PC-3 (cell line): Measurements from ENCODE around the gene USP9X. TPM values are rescaled to one million over a fixed set of nuclear protein-coding genes. Genes with fewer than 3 reads are reported as not detected.
A peak's percentile ranks its signal among the peaks of the same experiment; 100 is the strongest.
"Not testable (repeated sequence)": the region's sequence is repeated elsewhere in the genome, so short reads cannot be mapped to it uniquely, and the experiment has no call there.

Source experiments
- ATAC-seq: fragments of 200-7000 bp; cut with Tn5 transposase; 2 replicates; pipeline ENCODE4 v1.9.1; 2020; ENCODE audit warnings: mild to moderate bottlenecking, moderate library complexity
- BruUV-seq: library from RNA; stranded (reverse); fragments of 400-500 nt; replicated peaks from 2 replicates; lab custom pipeline; 2021; lab: Mats Ljungman, UMichigan
- CTCF ChIA-PET: fragments of 300-600 bp; sonication (Branson Sonifier 250); formaldehyde crosslinking; loops from one replicate; lab custom pipeline; 2022; ENCODE audit warnings: antibody characterized with exemption; lab: Charles Lee
- POLR2A ChIA-PET: fragments of 300-600 bp; sonication (Branson Sonifier 250); formaldehyde crosslinking; loops from one replicate; lab custom pipeline; 2022; ENCODE audit warnings: antibody characterized with exemption; ENCODE audit not compliant: unreplicated experiment; lab: Charles Lee
- DNase-seq: peaks from one replicate; pipeline ENCODE4 v3.0.0-alpha.2; 2015
- H2AFZ ChIP-seq: fragments of 300-600 bp; sonication (generic); 2 replicates; pipeline ENCODE4 v1.6.0; 2016; ENCODE audit warnings: antibody characterized with exemption, low read length
- H3F3A ChIP-seq: fragments of 300-600 bp; sonication (generic); one replicate; pipeline ENCODE4 v1.6.0; 2017; ENCODE audit warnings: antibody characterized with exemption, low read length, control low read depth, mild to moderate bottlenecking; ENCODE audit not compliant: unreplicated experiment
- H3K27ac ChIP-seq: fragments of 300-600 bp; sonication (generic); 2 replicates; pipeline ENCODE4 v1.5.1; 2016; ENCODE audit warnings: mild to moderate bottlenecking, low read length
- H3K27me3 ChIP-seq: fragments of 300-600 bp; sonication (generic); 2 replicates; pipeline ENCODE4 v1.6.1; 2016; ENCODE audit warnings: low read length, mixed read lengths
- H3K36me3 ChIP-seq: fragments of 300-600 bp; sonication (generic); 2 replicates; pipeline ENCODE4 v1.6.1; 2016; ENCODE audit warnings: low read depth, mixed run types, low read length, mixed read lengths
- H3K4me1 ChIP-seq: fragments of 300-600 bp; sonication (generic); 2 replicates; pipeline ENCODE4 v1.5.1; 2016; ENCODE audit warnings: low read length; ENCODE audit not compliant: insufficient read depth
- H3K4me2 ChIP-seq: fragments of 300-600 bp; sonication (generic); 2 replicates; pipeline ENCODE4 v1.6.0; 2016; ENCODE audit warnings: low read length
- H3K4me3 ChIP-seq: fragments of 300-600 bp; sonication (generic); 2 replicates; pipeline ENCODE4 v1.5.1; 2016; ENCODE audit warnings: mild to moderate bottlenecking, low read length, mixed read lengths
- H3K79me2 ChIP-seq: fragments of 300-600 bp; sonication (generic); 2 replicates; pipeline ENCODE4 v1.6.1; 2017; ENCODE audit warnings: low read length, mixed read lengths
- H3K9ac ChIP-seq: fragments of 300-600 bp; sonication (generic); 2 replicates; pipeline ENCODE4 v1.6.0; 2016; ENCODE audit warnings: mild to moderate bottlenecking, low read length
- H3K9me2 ChIP-seq: fragments of 300-600 bp; sonication (generic); replicated peaks from 2 replicates; pipeline ENCODE4 v1.6.1; 2016; ENCODE audit warnings: mixed run types, low read length, mixed read lengths
- H3K9me3 ChIP-seq: fragments of 300-600 bp; sonication (generic); 2 replicates; pipeline ENCODE4 v1.6.1; 2016; ENCODE audit warnings: low read length, mixed read lengths
- H4K20me1 ChIP-seq: fragments of 300-600 bp; sonication (generic); 2 replicates; pipeline ENCODE4 v1.6.1; 2016; ENCODE audit warnings: low read length, mixed read lengths
- EZH2 ChIP-seq: fragments of 300-600 bp; sonication (generic); IDR thresholded peaks from one replicate; pipeline ENCODE4 v1.6.1; 2017; ENCODE audit warnings: antibody characterized with exemption, mild to moderate bottlenecking, low read length; ENCODE audit not compliant: unreplicated experiment
- EZH2phosphoT487 ChIP-seq: fragments of 300-600 bp; sonication (generic); IDR thresholded peaks from 2 replicates; pipeline ENCODE4 v1.6.1; 2018; ENCODE audit warnings: mild to moderate bottlenecking, antibody characterized with exemption, low read length, borderline replicate concordance
- intact Hi-C: fragments of 100-400 bp; cut with micrococcal nuclease; formaldehyde crosslinking; loops from 2 replicates; pipeline ENCODE4 v1.9.0; 2023
- total RNA-seq: library from RNA; depleted of rRNA; stranded (reverse); fragments of >200 nt; gene quantifications from 2 replicates; pipeline ENCODE4 v1.2.3, GENCODE V29; 2014; rRNA removed
- TF ChIP-seq, protein P1 (sequence below): fragments of 300-600 bp; sonication (generic); conservative IDR thresholded peaks from 2 replicates; pipeline ENCODE4 v1.5.1; 2017; ENCODE audit warnings: antibody characterized with exemption, low read depth, mild to moderate bottlenecking, low read length

USP9X gene
- total RNA-seq, 1 experiment from 2014 or later, result 63.5 TPM

GRCh38 chrX:41276661-41277506 lies 191.6 kb downstream of the USP9X start:
- CTCF ChIA-PET, result interaction anchor here (0.6 kb wide), 1 partner anchor 14 kb away, joined by 3 read pairs; no protein-coding TSS in a partner anchor
- Histone ChIP-seq H3K27ac (no peak overlapping the region), H3K4me2 (peak overlapping the region; percentile 85), H4K20me1 (no peaks in the 10 kb centered on the region), H3K4me1 (peaks cover 7% of the 10 kb centered on the region; the same call in 1 of the 2 replicates), H3K27me3 (no peaks in the 10 kb centered on the region), H3K4me3 (peak overlapping the region; percentile 79), H3K79me2 (no peaks in the 10 kb centered on the region), H3K36me3 (no peaks in the 10 kb centered on the region), H3K9me3 (no peaks in the 10 kb centered on the region), H3K9me2 (no peaks in the 10 kb centered on the region), H3K9ac (peak overlapping the region; percentile 71), H2AFZ (peak overlapping the region; percentile 98), H3F3A (no peaks in the 10 kb centered on the region)
- POLR2A ChIA-PET, result interaction anchor here (0.7 kb wide), 1 partner anchor 633 kb away, joined by 3 read pairs; no protein-coding TSS in a partner anchor
- no TSS peak for BruUV-seq
- intact Hi-C loops, result loop anchor here (2.0 kb wide), 1 partner anchor 76 kb away; no protein-coding TSS in a partner anchor
- TF ChIP-seq, protein P1, sequence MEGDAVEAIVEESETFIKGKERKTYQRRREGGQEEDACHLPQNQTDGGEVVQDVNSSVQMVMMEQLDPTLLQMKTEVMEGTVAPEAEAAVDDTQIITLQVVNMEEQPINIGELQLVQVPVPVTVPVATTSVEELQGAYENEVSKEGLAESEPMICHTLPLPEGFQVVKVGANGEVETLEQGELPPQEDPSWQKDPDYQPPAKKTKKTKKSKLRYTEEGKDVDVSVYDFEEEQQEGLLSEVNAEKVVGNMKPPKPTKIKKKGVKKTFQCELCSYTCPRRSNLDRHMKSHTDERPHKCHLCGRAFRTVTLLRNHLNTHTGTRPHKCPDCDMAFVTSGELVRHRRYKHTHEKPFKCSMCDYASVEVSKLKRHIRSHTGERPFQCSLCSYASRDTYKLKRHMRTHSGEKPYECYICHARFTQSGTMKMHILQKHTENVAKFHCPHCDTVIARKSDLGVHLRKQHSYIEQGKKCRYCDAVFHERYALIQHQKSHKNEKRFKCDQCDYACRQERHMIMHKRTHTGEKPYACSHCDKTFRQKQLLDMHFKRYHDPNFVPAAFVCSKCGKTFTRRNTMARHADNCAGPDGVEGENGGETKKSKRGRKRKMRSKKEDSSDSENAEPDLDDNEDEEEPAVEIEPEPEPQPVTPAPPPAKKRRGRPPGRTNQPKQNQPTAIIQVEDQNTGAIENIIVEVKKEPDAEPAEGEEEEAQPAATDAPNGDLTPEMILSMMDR, result no peak
- no peak for TF ChIP-seq EZH2phosphoT487
- no peak for TF ChIP-seq EZH2
- ATAC-seq (no peak), DNase-seq (no peak)

GRCh38 chrX:41282307-41282706 lies 197.1 kb downstream of the USP9X start:
- CTCF ChIA-PET, H3K36me3 ChIP-seq, H3K4me1 ChIP-seq, H3K4me3 ChIP-seq, H3F3A ChIP-seq, H3K27ac ChIP-seq, H3K4me2 ChIP-seq, H3K9me2 ChIP-seq, intact Hi-C loops, H3K9me3 ChIP-seq, H3K9ac ChIP-seq, BruUV-seq, H2AFZ ChIP-seq, H3K27me3 ChIP-seq, POLR2A ChIA-PET, H4K20me1 ChIP-seq, ATAC-seq, H3K79me2 ChIP-seq, DNase-seq: not testable (repeated sequence)

- CTCF ChIA-PET, POLR2A ChIA-PET, intact Hi-C loops: not testable (repeated sequence)
Measured at GRCh38 chrX:41285928-41286327, 200.7 kb downstream of the USP9X start.

More at GRCh38 chrX:41285928-41286327, 200.7 kb downstream of the USP9X start:
- not testable (repeated sequence) for H3K4me1 ChIP-seq, DNase-seq, H3K9ac ChIP-seq, H3K27me3 ChIP-seq, H3K36me3 ChIP-seq, H3K4me2 ChIP-seq, H3K9me3 ChIP-seq, H3K4me3 ChIP-seq, ATAC-seq, H3K27ac ChIP-seq, H4K20me1 ChIP-seq, H3K79me2 ChIP-seq, H3K9me2 ChIP-seq, H2AFZ ChIP-seq, BruUV-seq, H3F3A ChIP-seq

Other genes starting within 250 kb of the USP9X start
- gene DDX3X, start 248.7 kb downstream of the USP9X start, total RNA-seq, result 167 and 185 TPM in 2 replicates